Retinal pigment epithelial cell (primary cell): ENCODE measurements around the gene TRIM44.

Experiments
- DNase-seq: peaks from one replicate; pipeline ENCODE4 v3.0.0-alpha.2; 2010; ENCODE audit warnings: low read depth
- H3K4me3 ChIP-seq: 2 replicates; pipeline ENCODE4 v1.5.1; 2011; ENCODE audit warnings: mild to moderate bottlenecking, low read length, control low read depth, moderate library complexity
- TF ChIP-seq, protein P1 (sequence below): conservative IDR thresholded peaks from 2 replicates; pipeline ENCODE4 v1.5.1; 2011; ENCODE audit warnings: low read depth, low read length, control low read depth, inconsistent platforms

The TRIM44 gene

DNA sequence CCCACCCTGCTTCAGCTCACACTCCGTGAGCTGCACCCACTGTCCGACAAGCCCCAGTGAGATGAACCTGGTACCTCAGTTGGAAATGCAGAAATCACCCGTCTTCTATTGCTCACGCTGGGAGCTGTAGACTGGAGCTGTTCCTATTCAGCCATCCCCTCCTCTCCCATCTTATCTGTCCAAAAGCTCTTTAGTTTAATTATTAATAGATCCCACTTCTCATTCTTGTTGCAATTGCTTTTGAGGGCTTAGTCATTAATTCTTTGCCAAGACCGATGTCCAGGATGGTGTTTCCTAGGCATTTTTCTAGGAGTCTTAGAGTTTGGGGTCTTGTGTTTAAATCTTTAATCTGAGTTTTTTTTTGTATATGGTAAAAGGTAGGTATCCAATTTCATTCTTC lies 116.8 kb downstream of the TRIM44 start:
- TF ChIP-seq, protein P1, sequence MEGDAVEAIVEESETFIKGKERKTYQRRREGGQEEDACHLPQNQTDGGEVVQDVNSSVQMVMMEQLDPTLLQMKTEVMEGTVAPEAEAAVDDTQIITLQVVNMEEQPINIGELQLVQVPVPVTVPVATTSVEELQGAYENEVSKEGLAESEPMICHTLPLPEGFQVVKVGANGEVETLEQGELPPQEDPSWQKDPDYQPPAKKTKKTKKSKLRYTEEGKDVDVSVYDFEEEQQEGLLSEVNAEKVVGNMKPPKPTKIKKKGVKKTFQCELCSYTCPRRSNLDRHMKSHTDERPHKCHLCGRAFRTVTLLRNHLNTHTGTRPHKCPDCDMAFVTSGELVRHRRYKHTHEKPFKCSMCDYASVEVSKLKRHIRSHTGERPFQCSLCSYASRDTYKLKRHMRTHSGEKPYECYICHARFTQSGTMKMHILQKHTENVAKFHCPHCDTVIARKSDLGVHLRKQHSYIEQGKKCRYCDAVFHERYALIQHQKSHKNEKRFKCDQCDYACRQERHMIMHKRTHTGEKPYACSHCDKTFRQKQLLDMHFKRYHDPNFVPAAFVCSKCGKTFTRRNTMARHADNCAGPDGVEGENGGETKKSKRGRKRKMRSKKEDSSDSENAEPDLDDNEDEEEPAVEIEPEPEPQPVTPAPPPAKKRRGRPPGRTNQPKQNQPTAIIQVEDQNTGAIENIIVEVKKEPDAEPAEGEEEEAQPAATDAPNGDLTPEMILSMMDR, result no peak
- no peak overlapping the region for H3K4me3 ChIP-seq
- DNase-seq, result no peak

DNA sequence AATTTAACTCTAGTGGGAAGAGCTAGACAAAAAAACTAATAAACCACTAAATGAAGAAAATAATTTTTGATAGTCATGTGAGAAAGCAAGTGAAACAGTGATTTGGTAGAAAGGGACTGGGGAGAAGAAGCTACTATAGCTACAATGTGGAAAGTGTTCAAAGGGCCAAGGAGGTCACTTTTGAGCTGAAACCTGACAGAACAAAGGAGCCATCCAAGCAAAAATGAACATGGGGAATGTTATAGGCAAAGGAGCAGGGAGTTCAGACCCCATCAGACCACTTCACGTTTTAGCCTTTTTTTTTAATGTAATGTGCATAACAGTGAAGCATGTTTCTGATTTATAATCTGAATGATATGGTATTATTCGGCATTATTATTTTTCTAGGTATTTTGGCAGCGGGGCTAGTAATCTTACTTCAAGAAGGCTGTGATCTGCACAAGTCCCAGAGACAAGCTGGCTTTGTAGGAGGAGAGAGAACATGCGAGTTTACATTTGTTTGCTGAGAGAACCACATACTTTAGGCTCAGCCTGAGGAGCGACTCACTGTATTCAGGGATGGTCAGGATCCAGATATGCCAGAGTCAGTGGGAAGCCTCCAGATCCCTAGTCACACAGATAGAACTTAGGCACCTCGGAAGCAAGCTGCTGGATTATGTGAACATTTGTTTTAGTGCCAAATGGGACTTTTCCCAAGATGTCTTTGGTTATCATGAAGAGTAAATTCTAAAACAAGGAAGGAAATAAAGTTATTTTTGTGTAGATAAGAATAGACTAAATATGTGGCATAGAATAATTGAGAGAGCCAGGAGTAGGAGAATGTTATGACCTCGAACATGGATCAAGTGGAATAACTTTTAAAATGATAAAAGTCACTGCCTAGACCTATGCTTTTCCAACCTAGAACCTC lies 118.6 kb downstream of the TRIM44 start:
- TF ChIP-seq, protein P1, result no peak
- no peak for DNase-seq
- H3K4me3 ChIP-seq, result no peak overlapping the region

DNA sequence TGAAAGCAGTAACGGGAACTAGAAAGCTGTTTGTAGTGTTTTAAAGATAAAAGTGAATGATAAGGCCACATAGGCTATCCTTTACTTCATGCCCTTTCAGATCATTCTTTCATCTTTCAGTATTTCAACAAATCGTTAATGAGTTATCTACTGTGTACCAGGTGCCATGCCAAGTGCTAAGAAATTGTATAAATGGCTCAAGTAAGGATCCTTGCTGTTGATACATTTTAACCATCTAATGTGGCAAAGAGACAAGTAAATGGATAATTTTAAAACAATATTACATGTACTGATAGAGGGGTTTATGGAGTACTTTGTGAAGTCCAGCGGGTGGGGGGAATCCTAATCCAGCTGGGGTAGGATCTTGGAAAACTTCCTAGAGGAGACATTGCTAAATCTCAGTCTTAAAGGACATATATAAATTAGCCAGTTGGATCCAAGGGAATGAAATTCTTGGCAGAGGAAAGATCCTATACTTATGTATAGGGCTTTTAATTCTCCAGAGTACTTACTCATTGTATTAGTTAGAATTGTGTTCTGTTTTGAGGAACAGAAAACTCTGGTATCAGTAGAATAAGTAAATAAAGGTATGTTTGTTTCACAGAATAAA lies 119.4 kb downstream of the TRIM44 start:
- H3K4me3 ChIP-seq, result no peak overlapping the region
- no peak for DNase-seq
- TF ChIP-seq, protein P1, result no peak

DNA sequence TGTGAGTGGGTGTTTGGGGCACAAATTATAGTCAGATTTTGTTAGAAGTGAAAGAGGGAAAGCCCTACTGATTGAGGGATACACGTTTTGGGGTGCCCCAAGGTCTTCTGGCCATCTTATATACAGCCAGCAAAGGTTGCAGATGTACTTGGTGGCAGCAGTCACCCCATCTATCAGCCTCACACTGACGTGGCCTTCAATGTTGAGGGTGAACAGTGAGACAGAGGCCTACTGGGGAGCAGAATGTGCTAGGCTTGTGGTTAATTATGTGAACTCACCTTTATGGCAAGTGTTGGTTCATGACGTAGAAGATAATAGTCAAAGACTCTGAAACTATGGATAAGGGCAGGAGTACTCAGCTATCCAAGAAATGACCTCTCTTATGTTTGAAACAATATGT lies 121.2 kb downstream of the TRIM44 start:
- H3K4me3 ChIP-seq, result no peak overlapping the region
- DNase-seq, result no peak
- TF ChIP-seq, protein P1, result no peak

DNA sequence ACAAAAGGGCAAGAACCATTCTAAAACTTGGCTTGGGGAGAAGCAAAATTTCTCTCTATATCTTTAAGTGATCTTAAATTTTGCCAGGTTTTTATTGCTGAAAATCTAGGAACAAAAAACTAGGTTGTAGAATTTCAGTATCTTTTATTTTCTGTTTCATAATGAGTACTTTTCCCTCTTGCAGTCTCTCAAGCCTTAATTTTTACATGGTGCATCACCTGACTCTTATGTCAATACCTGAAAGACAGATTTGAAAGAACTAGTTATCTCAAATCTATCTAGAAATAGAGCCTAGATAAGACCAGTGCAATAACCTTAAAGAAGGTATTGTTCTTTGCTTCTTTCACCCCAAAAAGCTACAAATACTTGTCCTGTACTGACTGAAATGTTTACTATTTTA lies 122.1 kb downstream of the TRIM44 start:
- no peak overlapping the region for H3K4me3 ChIP-seq
- TF ChIP-seq, protein P1, result no peak
- no peak for DNase-seq

DNA sequence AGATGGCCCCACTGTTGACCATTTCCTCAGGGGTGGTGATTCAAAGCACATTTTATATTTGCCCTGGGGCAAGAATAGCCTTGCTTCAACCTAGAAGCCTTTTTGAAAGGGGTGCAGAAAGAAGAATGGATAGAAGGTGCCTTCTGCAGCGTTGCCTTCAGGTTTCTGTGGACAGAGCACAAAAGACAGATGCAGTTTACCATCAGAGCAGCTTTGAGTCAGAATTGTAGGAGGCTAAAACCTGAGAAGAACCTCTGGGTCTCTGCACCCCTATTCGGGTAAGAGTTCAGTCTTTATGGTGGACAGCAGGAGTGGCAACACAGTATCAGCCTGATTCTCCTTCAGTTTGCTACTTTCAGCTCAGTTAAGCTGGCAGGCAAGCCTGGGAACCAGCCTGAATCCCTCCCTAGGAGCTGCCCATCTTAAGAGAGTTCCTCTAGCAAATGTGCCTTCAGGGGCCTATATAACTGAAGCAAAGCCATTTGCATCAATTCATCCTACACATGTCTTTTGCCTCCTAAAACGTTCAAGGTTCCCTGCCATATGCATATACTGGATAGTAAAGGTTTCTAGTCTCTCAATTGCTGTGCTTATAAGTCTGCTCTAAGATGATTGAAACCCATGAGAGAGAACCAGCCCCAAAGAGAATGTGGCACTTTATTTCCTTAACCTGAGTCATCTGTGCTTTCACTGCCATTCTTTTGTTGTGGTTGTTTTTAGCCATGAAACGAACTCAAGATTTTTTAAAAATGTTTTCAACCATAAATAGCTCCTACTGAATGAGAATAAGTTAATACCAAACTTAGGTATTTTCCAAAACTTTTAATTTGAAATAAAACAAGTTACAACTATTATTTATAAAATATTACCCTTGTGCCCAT lies 123.0 kb downstream of the TRIM44 start:
- H3K4me3 ChIP-seq, result no peak overlapping the region
- TF ChIP-seq, protein P1, result no peak
- no peak for DNase-seq
